Heart left ventricle (tissue), 16 donors: ENCODE results near the gene ZGPAT. TPM values are rescaled to one million over a fixed set of nuclear protein-coding genes. Genes with fewer than 3 reads are reported as not detected.
A peak's percentile ranks its signal among the peaks of the same experiment; 100 is the strongest.

ENCODE experiments used
- ATAC-seq, 4 donors: fragments of 200-7000 bp; cut with Tn5 transposase; one replicate each; pipeline ENCODE4 v1.9.1; 2020 to 2022; ENCODE audit warnings: moderate library complexity in 4 of 4, mild to moderate bottlenecking in 3 of 4, moderate number of reproducible peaks in 1 of 4
- DNase-seq, 5 donors: peaks; one replicate each; pipeline ENCODE4 v3.0.0-alpha.2; 2020
- H3K27ac ChIP-seq, 12 donors: fragments of 200-600 bp; sonication (generic) in 4 of 12; one replicate each; pipeline versions ENCODE4 v1.5.0 to v1.8.0; 2016 to 2022; ENCODE audit warnings: mild to moderate bottlenecking in 2 of 12
- H3K27me3 ChIP-seq, 9 donors: fragments of 200-600 bp; sonication (generic) in 2 of 9; one replicate each; pipeline versions ENCODE4 v1.5.1 to v1.8.0; 2016 to 2022; ENCODE audit warnings: mild to moderate bottlenecking in 3 of 9
- H3K36me3 ChIP-seq, 9 donors: fragments of 200-600 bp; sonication (generic) in 2 of 9; one replicate each; pipeline versions ENCODE4 v1.5.0 to v1.8.0; 2018 to 2022; ENCODE audit warnings: mild to moderate bottlenecking in 2 of 9
- H3K4me1 ChIP-seq, 12 donors: fragments of 200-600 bp; sonication (generic) in 4 of 12; one replicate each; pipeline versions ENCODE4 v1.5.0 to v1.8.0; 2016 to 2022; ENCODE audit warnings: mild to moderate bottlenecking in 3 of 12
- H3K4me3 ChIP-seq, 12 donors: fragments of 200-600 bp; sonication (generic) in 4 of 12; one replicate each; pipeline versions ENCODE4 v1.5.0 to v1.8.0; 2017 to 2022; ENCODE audit warnings: mild to moderate bottlenecking in 9 of 12, moderate library complexity in 4 of 12
- H3K9me3 ChIP-seq, 12 donors: fragments of 200-600 bp; sonication (generic) in 4 of 12; one replicate each; pipeline versions ENCODE4 v1.5.0 to v1.8.0; 2016 to 2022; ENCODE audit warnings: mild to moderate bottlenecking in 1 of 12
- POLR2A ChIP-seq, 2 donors: fragments of 450-650 bp; IDR thresholded peaks; one replicate each; pipeline ENCODE4 v1.6.1; 2017; ENCODE audit warnings: antibody characterized with exemption in 2 of 2, mild to moderate bottlenecking in 2 of 2, moderate library complexity in 2 of 2
- WGBS, 4 donors: extraction: QIAGEN DNeasy Blood & Tissue Kit in 2 of 4; methylation state at CpG; one replicate each; pipeline versions ENCODE4 v1.1.5 to v1.1.7; 2013 to 2018; 5-methylcytosine and 5-hydroxymethylcytosine counted together
- intact Hi-C, 10 donors: fragments of 100-400 bp; cut with DNase I; formaldehyde crosslinking; loops; one replicate each; pipeline versions ENCODE4 v1.11.1 to v1.14.2; 2022
- polyA plus RNA-seq, 2 donors: library from polyadenylated mRNA; stranded (reverse); fragments of 200-250 nt; gene quantifications; one replicate each; pipeline ENCODE4 v1.2.3, GENCODE V29; 2013
- total RNA-seq, 9 donors: library from RNA; depleted of rRNA in 2 of 9; stranded (reverse); fragments of >200 nt in 2 of 9; fragmentation: NEBNext Ultra II Directional in 3 of 9; extraction: Animal tissue kit (Norgen Biotek cat#: 25700) in 3 of 9; gene quantifications; one replicate each; pipeline versions ENCODE4 v1.1.0 to v1.2.4, GENCODE V29; 2016 to 2023
- TF ChIP-seq, protein P1 (sequence below), 12 donors: fragments of 200-600 bp; sonication (generic) in 4 of 12; IDR thresholded peaks; one replicate each; pipeline versions ENCODE4 v1.5.0 to v1.8.0; 2018 to 2022; ENCODE audit warnings: antibody characterized with exemption in 12 of 12, mild to moderate bottlenecking in 5 of 12
- donor health status: ischemic (EF 13 %, LVEDD 7.1; RV severe dilation, severe dysfunction).
- donor health status: healthy with polysubstance abuse.
- donor health status: DM: no; HTN: yes; CAD: no.
- donor health status: DM: no; HTN: no; CAD: no.
- donor health status: ischemic (EF 25% LVEDD 6.9; RV normal size, moderate dysfunction).
- donor health status: ischemic (EF 25% LVEDD 5.7; RV mildly dilated, moderate dysfunction).
- donor health status: healthy.
- donor health status: DM: yes; HTN: yes; CAD: no.
- donor health status: ischemic (EF 35%, LVEDD 5.7; RV mildly dilated, moderate dysfunction).
- donor health status: nonischemic (EF 11% LVEDD 7.7; RV severe dilation, severe dysfunction).
- donor health status: DM: yes; HTN: yes; CAD: no.
- donor health status: PGD.
- donor health status: ischemic (EF 29% LVEDD 5.4; RV normal size, mild dysfunction).
- donor health status: nonischemic (EF 23%, LVEDD 6.1; RV moderate dilation, normal function).

Gene ZGPAT
- total and polyA plus RNA-seq, 11 donors: 12.9 to 34.4 (median 20.0) TPM

GRCh38 chr20:63778857-63779256, 71.0 kb downstream of the ZGPAT start:
- H3K27me3 ChIP-seq: no peaks in the 10 kb centered on the region
- DNase-seq (peak in 2 of 5 donors; percentile 20 to 30), ATAC-seq (no peak)
- H3K27ac ChIP-seq: no peak overlapping the region
- H3K4me1 ChIP-seq: peaks cover 0 to 19% (median 2%) of the 10 kb centered on the region in 12 donors
- peaks cover 0 to 27% (median 6%) of the 10 kb centered on the region in 9 donors for H3K36me3 ChIP-seq
- no peaks in the 10 kb centered on the region for H3K9me3 ChIP-seq
- no peak overlapping the region for H3K4me3 ChIP-seq
- TF ChIP-seq, protein P1, sequence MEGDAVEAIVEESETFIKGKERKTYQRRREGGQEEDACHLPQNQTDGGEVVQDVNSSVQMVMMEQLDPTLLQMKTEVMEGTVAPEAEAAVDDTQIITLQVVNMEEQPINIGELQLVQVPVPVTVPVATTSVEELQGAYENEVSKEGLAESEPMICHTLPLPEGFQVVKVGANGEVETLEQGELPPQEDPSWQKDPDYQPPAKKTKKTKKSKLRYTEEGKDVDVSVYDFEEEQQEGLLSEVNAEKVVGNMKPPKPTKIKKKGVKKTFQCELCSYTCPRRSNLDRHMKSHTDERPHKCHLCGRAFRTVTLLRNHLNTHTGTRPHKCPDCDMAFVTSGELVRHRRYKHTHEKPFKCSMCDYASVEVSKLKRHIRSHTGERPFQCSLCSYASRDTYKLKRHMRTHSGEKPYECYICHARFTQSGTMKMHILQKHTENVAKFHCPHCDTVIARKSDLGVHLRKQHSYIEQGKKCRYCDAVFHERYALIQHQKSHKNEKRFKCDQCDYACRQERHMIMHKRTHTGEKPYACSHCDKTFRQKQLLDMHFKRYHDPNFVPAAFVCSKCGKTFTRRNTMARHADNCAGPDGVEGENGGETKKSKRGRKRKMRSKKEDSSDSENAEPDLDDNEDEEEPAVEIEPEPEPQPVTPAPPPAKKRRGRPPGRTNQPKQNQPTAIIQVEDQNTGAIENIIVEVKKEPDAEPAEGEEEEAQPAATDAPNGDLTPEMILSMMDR (IDR thresholded peaks at IDR 0.05): no peak
- no peak for TF ChIP-seq POLR2A (IDR thresholded peaks at IDR 0.05)
- intact Hi-C loops: loop anchor here in 2 of 10 donors (10.0 kb wide), 1 partner anchor 196 kb away; the partner anchor contains the start of gene SAMD10 (in 2 of the 2)
- 83 to 89% (median 83%) methylated on average over 9 of the region's 9 CpGs for WGBS, 4 donors

DNA sequence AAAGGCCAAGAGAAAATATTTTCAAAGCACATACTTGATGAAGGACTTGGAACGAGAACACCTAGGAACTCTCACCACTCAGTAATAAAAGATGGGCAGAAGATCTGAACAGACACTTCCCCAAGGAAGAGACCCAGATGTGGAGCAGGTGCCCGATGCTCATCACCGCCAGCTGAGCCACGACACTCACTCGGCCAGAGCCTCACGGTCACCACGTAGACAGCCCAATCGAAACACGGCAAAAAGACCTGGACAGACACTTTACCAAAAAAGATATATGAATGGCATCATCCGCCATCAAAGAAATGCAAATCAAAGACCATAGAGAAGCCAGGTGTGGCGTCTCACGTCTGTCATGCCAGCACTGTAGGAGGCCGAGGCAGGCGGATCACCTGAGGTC, 73.3 kb downstream of the ZGPAT start:
- Histone ChIP-seq H3K27ac (no peak overlapping the region), H3K4me1 (peaks cover 0 to 13% (median 6%) of the 10 kb centered on the region in 12 donors), H3K4me3 (no peak overlapping the region), H3K36me3 (peaks cover 0 to 12% (median 0%) of the 10 kb centered on the region in 9 donors), H3K9me3 (no peaks in the 10 kb centered on the region), H3K27me3 (no peaks in the 10 kb centered on the region)
- WGBS, 4 donors: 88 to 93% (median 91%) methylated on average over 14 of the region's 14 CpGs
- ATAC-seq (no peak), DNase-seq (peak in 1 of 5 donors; percentile 16)
- TF ChIP-seq, protein P1 (IDR thresholded peaks at IDR 0.05): no peak
- no peak for TF ChIP-seq POLR2A (IDR thresholded peaks at IDR 0.05)
- intact Hi-C loops: loop anchor here in 4 of 10 donors (10.0 kb wide), 1 partner anchor 194 kb away; the partner anchor contains the start of gene SAMD10 (in 4 of the 4)

DNA sequence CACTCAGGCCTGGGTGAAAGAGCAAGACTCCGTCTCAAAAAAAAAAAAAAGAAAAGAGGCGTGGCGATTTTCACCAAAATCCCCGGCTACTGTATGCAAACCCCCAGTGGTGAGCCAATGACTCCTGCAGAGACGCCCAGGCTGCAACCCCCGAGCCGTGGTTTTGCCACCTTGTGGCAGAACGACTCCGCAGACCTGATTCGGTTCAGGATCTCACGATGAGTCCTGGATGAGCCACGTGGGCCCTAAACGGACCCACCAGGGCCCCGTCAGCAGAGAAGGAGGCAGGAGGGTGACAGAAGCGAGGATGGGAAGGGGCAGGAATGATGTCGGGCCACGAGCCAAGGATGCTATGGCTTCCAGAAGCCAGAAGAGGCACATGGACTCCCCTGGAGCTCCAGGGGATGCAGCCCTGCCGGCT, 74.2 kb downstream of the ZGPAT start:
- TF ChIP-seq POLR2A (IDR thresholded peaks at IDR 0.05): no peak
- TF ChIP-seq, protein P1 (IDR thresholded peaks at IDR 0.05): no peak
- ATAC-seq (no peak), DNase-seq (peak in 1 of 5 donors; percentile 58)
- no peaks in the 10 kb centered on the region for H3K9me3 ChIP-seq
- peaks cover 0 to 22% (median 15%) of the 10 kb centered on the region in 12 donors for H3K4me1 ChIP-seq
- no peak overlapping the region for H3K27ac ChIP-seq
- WGBS, 4 donors: 76 to 80% (median 77%) methylated on average over 17 to 18 of the region's 18 CpGs
- H3K4me3 ChIP-seq: no peak overlapping the region
- H3K36me3 ChIP-seq: peaks cover 0 to 11% (median 0%) of the 10 kb centered on the region in 9 donors
- no peaks in the 10 kb centered on the region for H3K27me3 ChIP-seq
- intact Hi-C loops: loop anchor here in 4 of 10 donors (10.0 kb wide), 1 partner anchor 193 kb away; the partner anchor contains the start of gene SAMD10 (in 4 of the 4)

DNA sequence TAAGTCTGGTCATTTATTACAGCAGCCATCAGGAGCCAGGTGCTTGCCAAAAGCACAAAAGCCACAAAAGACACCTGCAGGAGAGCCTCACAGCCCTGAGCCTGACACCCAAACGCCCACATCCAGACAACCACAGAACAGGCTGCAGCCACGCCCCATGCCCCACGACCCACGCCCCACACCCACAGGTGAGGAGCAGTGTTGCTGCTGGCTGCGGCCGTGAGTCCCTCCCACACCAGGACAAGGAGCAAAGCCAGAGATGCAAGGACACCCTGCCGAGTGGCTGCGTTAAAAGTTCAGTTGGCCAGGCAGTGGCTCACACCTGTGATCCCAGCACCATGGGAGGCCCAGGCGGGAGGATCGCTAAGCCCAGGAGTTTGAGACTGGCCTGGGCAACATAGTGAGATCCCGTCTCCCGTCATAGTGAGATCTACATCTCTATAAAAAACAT, 74.7 kb downstream of the ZGPAT start:
- H3K27me3 ChIP-seq: no peaks in the 10 kb centered on the region
- no peak overlapping the region for H3K4me3 ChIP-seq
- peaks cover 0 to 27% (median 18%) of the 10 kb centered on the region in 12 donors for H3K4me1 ChIP-seq
- 89 to 93% (median 91%) methylated on average over 7 to 12 of the region's 12 CpGs for WGBS, 4 donors
- TF ChIP-seq POLR2A (IDR thresholded peaks at IDR 0.05): no peak
- TF ChIP-seq, protein P1 (IDR thresholded peaks at IDR 0.05): no peak
- DNase-seq: peak in 1 of 5 donors; percentile 46
- intact Hi-C loops: loop anchor here in 4 of 10 donors (10.0 kb wide), 1 partner anchor 192 kb away; the partner anchor contains the start of gene SAMD10 (in 4 of the 4)
- no peaks in the 10 kb centered on the region for H3K9me3 ChIP-seq
- no peak overlapping the region for H3K27ac ChIP-seq
- peaks cover 0 to 16% (median 2%) of the 10 kb centered on the region in 9 donors for H3K36me3 ChIP-seq
- ATAC-seq: no peak
